CD4-positive, alpha-beta T cell (primary cell): ENCODE results near the gene PHTF2. TPM values are rescaled to one million over a fixed set of nuclear protein-coding genes. Genes with fewer than 3 reads are reported as not detected.
A peak's percentile ranks its signal among the peaks of the same experiment; 100 is the strongest.

Source experiments
- ATAC-seq: fragments of 200-7000 bp; cut with Tn5 transposase; one replicate; pipeline ENCODE4 v1.10.0; 2022; ENCODE audit warnings: mild to moderate bottlenecking; ENCODE audit not compliant: poor library complexity
- CTCF ChIA-PET: fragments of 350-600 bp; sonication (Branson Sonifier 250); formaldehyde crosslinking; loops from one replicate; lab custom pipeline; 2021; ENCODE audit warnings: antibody characterized with exemption, inconsistent platforms; lab: Charles Lee
- POLR2A ChIA-PET: fragments of 350-600 bp; sonication (Branson Sonifier 250); formaldehyde crosslinking; loops from one replicate; lab custom pipeline; 2021; ENCODE audit warnings: antibody characterized with exemption, inconsistent platforms; lab: Charles Lee
- DNase-seq, 14 experiments: peaks; one replicate each; pipeline ENCODE4 v3.0.0-alpha.2; 2013 to 2020; ENCODE audit warnings: mixed read lengths in 2 of 14
- H3K27ac ChIP-seq, 2 donors: one replicate each; pipeline versions ENCODE4 v1.5.1 to v1.7.0; 2013; ENCODE audit warnings: low read length in 2 of 2, low read depth in 1 of 2, mild to moderate bottlenecking in 1 of 2
- H3K27me3 ChIP-seq, 2 experiments: 1 replicate in 1 of 2; 2 replicates in 1 of 2; pipeline versions ENCODE4 v1.6.1 to v1.7.0; 2013; ENCODE audit warnings: low read length in 2 of 2, control low read depth in 1 of 2, mild to moderate bottlenecking in 1 of 2, moderate library complexity in 1 of 2; ENCODE audit not compliant: insufficient read depth in 2 of 2, control insufficient read depth in 1 of 2
- H3K36me3 ChIP-seq: one replicate; pipeline ENCODE4 v1.6.1; 2013; ENCODE audit warnings: low read length, control low read depth; ENCODE audit not compliant: insufficient read depth
- H3K4me1 ChIP-seq: one replicate; pipeline ENCODE4 v1.6.1; 2013; ENCODE audit warnings: low read length, control low read depth; ENCODE audit not compliant: insufficient read depth
- H3K4me3 ChIP-seq: one replicate; pipeline ENCODE4 v1.5.1; 2013; ENCODE audit warnings: mild to moderate bottlenecking, low read length, moderate library complexity
- H3K9me3 ChIP-seq, 2 experiments: 1 replicate in 1 of 2; 2 replicates in 1 of 2; pipeline versions ENCODE4 v1.6.1 to v1.7.0; 2013; ENCODE audit warnings: low read length in 2 of 2, mild to moderate bottlenecking in 2 of 2, control low read depth in 1 of 2, moderate library complexity in 1 of 2; ENCODE audit not compliant: control insufficient read depth in 1 of 2, insufficient read depth in 1 of 2
- H3K27ac Mint-ChIP-seq: one replicate; pipeline ENCODE4 v1.8.0; 2020; ENCODE audit warnings: mixed read lengths
- H3K27me3 Mint-ChIP-seq: one replicate; pipeline ENCODE4 v1.8.0; 2021; ENCODE audit warnings: mixed read lengths
- H3K36me3 Mint-ChIP-seq: one replicate; pipeline ENCODE4 v1.8.0; 2021; ENCODE audit warnings: low read depth, mixed read lengths
- H3K4me1 Mint-ChIP-seq: one replicate; pipeline ENCODE4 v1.8.0; 2021; ENCODE audit warnings: low read depth, mixed read lengths
- H3K4me3 Mint-ChIP-seq: one replicate; pipeline ENCODE4 v1.8.0; 2020; ENCODE audit warnings: mild to moderate bottlenecking, mixed read lengths
- H3K9me3 Mint-ChIP-seq: one replicate; pipeline ENCODE4 v1.8.0; 2020; ENCODE audit warnings: mixed read lengths
- intact Hi-C, 2 experiments: fragments of 100-400 bp; cut with DNase I in 1 of 2; cut with micrococcal nuclease in 1 of 2; formaldehyde crosslinking; loops; one replicate each; pipeline versions ENCODE4 v1.15.1 to v1.9.0; 2023 to 2025; cut with DNase I, micrococcal nuclease
- total RNA-seq, 174 experiments: library from RNA in 2 of 174; stranded (reverse) in 2 of 174; gene quantifications; one replicate each; pipeline ENCODE4 v1.2.3 and lab custom pipeline; 2021 to 2026
- TF ChIP-seq, protein P1 (sequence below): fragments of 200-600 bp; IDR thresholded peaks from one replicate; pipeline ENCODE4 v1.8.0; 2022; ENCODE audit warnings: antibody characterized with exemption, mild to moderate bottlenecking

PHTF2 gene
- total RNA-seq, 2 experiments from 2014 or later: 22.6 to 23.5 TPM

DNA sequence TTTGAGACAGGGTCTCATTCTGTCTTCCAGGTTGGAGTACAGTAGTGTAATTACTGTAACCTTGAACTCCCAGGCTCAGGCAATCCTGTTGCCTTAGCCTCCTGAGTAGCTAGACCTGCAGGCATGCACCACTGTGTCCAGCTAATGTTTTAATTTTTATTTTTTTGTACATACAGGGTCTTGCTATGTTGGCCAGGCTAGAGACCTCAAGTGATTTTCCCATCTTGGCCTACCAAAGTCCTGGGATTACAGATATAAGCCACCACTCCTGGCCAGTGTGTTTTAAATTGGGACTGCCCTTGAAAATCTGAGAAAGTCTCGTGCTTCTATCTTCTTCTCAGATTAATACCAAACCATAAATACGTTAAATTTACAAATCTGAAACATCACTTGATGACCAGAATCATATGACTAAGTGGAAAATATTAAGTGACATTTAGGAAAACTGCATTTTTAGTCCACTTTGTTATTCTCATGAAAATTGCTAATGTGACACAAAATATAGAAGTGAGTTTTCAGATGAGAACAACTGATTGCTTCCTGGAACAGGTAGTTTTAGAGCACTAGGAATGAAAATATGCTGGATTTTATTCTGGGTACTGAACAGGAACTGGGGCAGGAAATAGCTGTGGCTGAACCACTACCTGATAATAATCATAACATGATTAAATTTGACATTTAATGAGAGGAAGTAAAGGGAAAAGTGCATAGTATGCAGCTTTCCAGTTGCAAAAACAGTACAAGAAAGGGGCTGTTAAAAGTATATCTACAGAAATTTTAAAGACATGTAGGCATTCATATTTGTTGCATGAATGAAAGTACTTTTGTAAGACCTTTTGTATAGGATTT is 4.2 kb downstream of the PHTF2 start:
- no peak for ATAC-seq
- TF ChIP-seq, protein P1, sequence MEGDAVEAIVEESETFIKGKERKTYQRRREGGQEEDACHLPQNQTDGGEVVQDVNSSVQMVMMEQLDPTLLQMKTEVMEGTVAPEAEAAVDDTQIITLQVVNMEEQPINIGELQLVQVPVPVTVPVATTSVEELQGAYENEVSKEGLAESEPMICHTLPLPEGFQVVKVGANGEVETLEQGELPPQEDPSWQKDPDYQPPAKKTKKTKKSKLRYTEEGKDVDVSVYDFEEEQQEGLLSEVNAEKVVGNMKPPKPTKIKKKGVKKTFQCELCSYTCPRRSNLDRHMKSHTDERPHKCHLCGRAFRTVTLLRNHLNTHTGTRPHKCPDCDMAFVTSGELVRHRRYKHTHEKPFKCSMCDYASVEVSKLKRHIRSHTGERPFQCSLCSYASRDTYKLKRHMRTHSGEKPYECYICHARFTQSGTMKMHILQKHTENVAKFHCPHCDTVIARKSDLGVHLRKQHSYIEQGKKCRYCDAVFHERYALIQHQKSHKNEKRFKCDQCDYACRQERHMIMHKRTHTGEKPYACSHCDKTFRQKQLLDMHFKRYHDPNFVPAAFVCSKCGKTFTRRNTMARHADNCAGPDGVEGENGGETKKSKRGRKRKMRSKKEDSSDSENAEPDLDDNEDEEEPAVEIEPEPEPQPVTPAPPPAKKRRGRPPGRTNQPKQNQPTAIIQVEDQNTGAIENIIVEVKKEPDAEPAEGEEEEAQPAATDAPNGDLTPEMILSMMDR: no peak
- H3K4me3 ChIP-seq: peak overlapping the region; percentile 2
- ChIA-PET CTCF (interaction anchor here (0.6 to 1.5 kb wide), 3 partner anchors 33 to 61 kb away, joined by 3 to 4 read pairs (median 3); no protein-coding TSS in a partner anchor), POLR2A (interaction anchor here (0.7 to 2.3 kb wide), 8 partner anchors 22 to 439 kb away, joined by 3 to 9 read pairs (median 4); partner anchors contain the start of gene RSBN1L)
- Mint-ChIP-seq H3K36me3 (peaks cover 44% of the 10 kb centered on the region), H3K4me1 (peaks cover 89% of the 10 kb centered on the region), H3K9me3 (no peaks in the 10 kb centered on the region), H3K27me3 (no peaks in the 10 kb centered on the region), H3K27ac (peak overlapping the region; percentile 83), H3K4me3 (peak overlapping the region; percentile 77)
- peak overlapping the region; percentile 10 to 22 for H3K27ac ChIP-seq
- H3K4me1 ChIP-seq: peaks cover 22% of the 10 kb centered on the region
- peaks cover 0 to 10% of the 10 kb centered on the region in 2 experiments for H3K9me3 ChIP-seq
- H3K27me3 ChIP-seq: no peaks in the 10 kb centered on the region
- intact Hi-C loops: loop anchor here in 1 of 2 experiments (5.0 kb wide), 1 partner anchor 35 kb away; no protein-coding TSS in a partner anchor
- no peaks in the 10 kb centered on the region for H3K36me3 ChIP-seq
- peak in 4 of 14 experiments; percentile 26 to 77 (median 34) for DNase-seq

GRCh38 chr7:77806425-77806824 is 7.9 kb downstream of the PHTF2 start:
- H3K4me3 Mint-ChIP-seq: no peak overlapping the region
- Histone ChIP-seq H3K27me3 (no peaks in the 10 kb centered on the region), H3K36me3 (no peaks in the 10 kb centered on the region), H3K27ac (no peak overlapping the region), H3K4me1 (peaks cover 13% of the 10 kb centered on the region), H3K9me3 (peaks cover 0 to 18% of the 10 kb centered on the region in 2 experiments), H3K4me3 (no peak overlapping the region)
- ChIA-PET POLR2A (no interaction called here), CTCF (no interaction called here)
- no peaks in the 10 kb centered on the region for H3K27me3 Mint-ChIP-seq
- H3K9me3 Mint-ChIP-seq: no peaks in the 10 kb centered on the region
- H3K4me1 Mint-ChIP-seq: peaks cover 68% of the 10 kb centered on the region
- TF ChIP-seq, protein P1: no peak
- no peak overlapping the region for H3K27ac Mint-ChIP-seq
- ATAC-seq: no peak
- H3K36me3 Mint-ChIP-seq: peaks cover 43% of the 10 kb centered on the region
- DNase-seq: no peak
- intact Hi-C loops: no loop called here

DNA sequence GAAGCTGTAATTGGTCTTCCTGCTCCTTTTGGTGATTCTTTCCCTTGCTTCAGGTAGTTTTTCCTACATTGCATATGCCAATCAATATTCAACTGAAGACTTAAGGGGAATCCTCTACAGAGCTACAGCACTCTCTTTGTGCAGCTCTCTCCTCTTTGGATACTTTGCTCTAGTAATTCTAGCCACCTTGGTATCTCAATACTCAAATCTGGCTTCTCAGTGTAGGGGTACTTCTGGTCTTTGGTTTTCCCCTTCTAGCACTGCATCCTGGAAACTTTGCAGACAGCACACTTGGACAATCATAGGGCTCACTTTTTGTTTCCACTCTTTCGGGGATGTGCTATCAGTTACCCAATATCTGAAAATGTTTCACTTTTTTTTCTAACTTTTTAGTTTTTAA is 9.9 kb downstream of the PHTF2 start:
- Histone ChIP-seq H3K4me1 (peaks cover 8% of the 10 kb centered on the region), H3K27ac (no peak overlapping the region), H3K9me3 (peaks cover 0 to 18% of the 10 kb centered on the region in 2 experiments), H3K27me3 (no peaks in the 10 kb centered on the region), H3K36me3 (no peaks in the 10 kb centered on the region), H3K4me3 (no peak overlapping the region)
- ChIA-PET CTCF (no interaction called here), POLR2A (no interaction called here)
- ATAC-seq (no peak), DNase-seq (no peak)
- intact Hi-C loops: no loop called here
- peaks cover 67% of the 10 kb centered on the region for H3K4me1 Mint-ChIP-seq
- peaks cover 51% of the 10 kb centered on the region for H3K36me3 Mint-ChIP-seq
- H3K9me3 Mint-ChIP-seq: no peaks in the 10 kb centered on the region
- no peaks in the 10 kb centered on the region for H3K27me3 Mint-ChIP-seq
- TF ChIP-seq, protein P1: no peak
- H3K4me3 Mint-ChIP-seq: no peak overlapping the region
- no peak overlapping the region for H3K27ac Mint-ChIP-seq
